SU-DHL-6 (cell line): Measurements from ENCODE around the gene PDE1C.

ENCODE experiments used
- CTCF ChIP-seq: fragments of 200-600 bp; sonication (generic); IDR thresholded peaks from one replicate; pipeline ENCODE4 v1.5.1; 2017; ENCODE audit warnings: antibody characterized with exemption, mild to moderate bottlenecking, low read length, moderate library complexity; ENCODE audit not compliant: insufficient read depth, poor library complexity, severe bottlenecking
- EZH2phosphoT487 ChIP-seq: fragments of 200-600 bp; sonication (generic), shearing (Covaris generic); conservative IDR thresholded peaks from 2 replicates; pipeline ENCODE4 v1.6.1; 2018; ENCODE audit warnings: mild to moderate bottlenecking, antibody characterized with exemption, low read length, moderate library complexity, mixed read lengths

- TF ChIP-seq CTCF (no peak), EZH2phosphoT487 (no peak)
These were observed 1.0 kb downstream of the PDE1C start for GRCh38 chr7:32069116-32069650.
